HEK293 (cell line): ENCODE measurements around the gene CCDC136.

Source experiments
- GFI1B ChIP-seq: fragments of 450-650 bp; formaldehyde crosslinking; IDR thresholded peaks from 2 replicates; pipeline ENCODE4 v1.5.1; 2016; ENCODE audit warnings: missing biosample characterization, missing genetic modification characterization
- GLI4 ChIP-seq: fragments of 450-650 bp; formaldehyde crosslinking; IDR thresholded peaks from 2 replicates; pipeline ENCODE4 v1.5.1; 2016; ENCODE audit warnings: missing biosample characterization, missing genetic modification characterization
- KLF1 ChIP-seq: fragments of 450-650 bp; formaldehyde crosslinking; IDR thresholded peaks from 2 replicates; pipeline ENCODE4 v1.5.1; 2016; ENCODE audit warnings: missing biosample characterization, missing genetic modification characterization
- KLF17 ChIP-seq: fragments of 450-650 bp; formaldehyde crosslinking; IDR thresholded peaks from 2 replicates; pipeline ENCODE4 v1.5.1; 2016; ENCODE audit warnings: missing biosample characterization, missing genetic modification characterization
- KLF8 ChIP-seq: fragments of 450-650 bp; formaldehyde crosslinking; IDR thresholded peaks from 2 replicates; pipeline ENCODE4 v1.5.1; 2016; ENCODE audit warnings: missing biosample characterization, missing genetic modification characterization
- PATZ1 ChIP-seq: fragments of 450-650 bp; formaldehyde crosslinking; IDR thresholded peaks from 2 replicates; pipeline ENCODE4 v1.5.1; 2016; ENCODE audit warnings: missing biosample characterization, missing genetic modification characterization
- SETDB1 ChIP-seq: IDR thresholded peaks from one replicate; pipeline ENCODE4 v1.6.1; 2017; ENCODE audit warnings: mild to moderate bottlenecking, low read length, moderate library complexity, mixed read lengths; ENCODE audit not compliant: insufficient read length
- SP7 ChIP-seq: fragments of 450-650 bp; formaldehyde crosslinking; IDR thresholded peaks from 2 replicates; pipeline ENCODE4 v1.5.1; 2016; ENCODE audit warnings: missing biosample characterization, missing genetic modification characterization
- WT1 ChIP-seq: fragments of 450-650 bp; formaldehyde crosslinking; IDR thresholded peaks from 2 replicates; pipeline ENCODE4 v1.5.1; 2016; ENCODE audit warnings: missing biosample characterization, missing genetic modification characterization
- YY2 ChIP-seq: fragments of 450-650 bp; formaldehyde crosslinking; IDR thresholded peaks from 2 replicates; pipeline ENCODE4 v1.5.1; 2016; ENCODE audit warnings: missing biosample characterization, missing genetic modification characterization
- ZBTB17 ChIP-seq: fragments of 450-650 bp; formaldehyde crosslinking; IDR thresholded peaks from 2 replicates; pipeline ENCODE4 v1.5.1; 2016; ENCODE audit warnings: missing biosample characterization, missing genetic modification characterization
- ZBTB20 ChIP-seq: fragments of 450-650 bp; formaldehyde crosslinking; IDR thresholded peaks from 2 replicates; pipeline ENCODE4 v1.5.1; 2016; ENCODE audit warnings: missing biosample characterization, missing genetic modification characterization
- ZBTB21 ChIP-seq: fragments of 450-650 bp; formaldehyde crosslinking; IDR thresholded peaks from 2 replicates; pipeline ENCODE4 v1.5.1; 2017; ENCODE audit warnings: missing biosample characterization, missing genetic modification characterization
- ZBTB48 ChIP-seq: fragments of 450-650 bp; formaldehyde crosslinking; IDR thresholded peaks from 2 replicates; pipeline ENCODE4 v1.5.1; 2016; ENCODE audit warnings: missing biosample characterization, missing genetic modification characterization
- ZEB2 ChIP-seq: fragments of 450-650 bp; formaldehyde crosslinking; IDR thresholded peaks from 2 replicates; pipeline ENCODE4 v1.5.1; 2016; ENCODE audit warnings: missing biosample characterization, missing genetic modification characterization
- ZIC2 ChIP-seq: fragments of 450-650 bp; formaldehyde crosslinking; IDR thresholded peaks from 2 replicates; pipeline ENCODE4 v1.5.1; 2016; ENCODE audit warnings: missing biosample characterization, missing genetic modification characterization
- ZNF114 ChIP-seq: fragments of 450-650 bp; formaldehyde crosslinking; IDR thresholded peaks from 2 replicates; pipeline ENCODE4 v1.5.0; 2017; ENCODE audit warnings: missing biosample characterization, missing genetic modification characterization
- ZNF26 ChIP-seq: fragments of 450-650 bp; formaldehyde crosslinking; IDR thresholded peaks from 2 replicates; pipeline ENCODE4 v1.5.1; 2016; ENCODE audit warnings: missing biosample characterization, missing genetic modification characterization
- ZNF311 ChIP-seq: fragments of 450-650 bp; formaldehyde crosslinking; IDR thresholded peaks from 2 replicates; pipeline ENCODE4 v1.5.1; 2017; ENCODE audit warnings: missing biosample characterization, missing genetic modification characterization, borderline replicate concordance
- ZNF350 ChIP-seq: fragments of 450-650 bp; formaldehyde crosslinking; IDR thresholded peaks from 2 replicates; pipeline ENCODE4 v1.5.0; 2017; ENCODE audit warnings: missing biosample characterization, mild to moderate bottlenecking, missing genetic modification characterization
- ZNF394 ChIP-seq: fragments of 450-650 bp; formaldehyde crosslinking; IDR thresholded peaks from 2 replicates; pipeline ENCODE4 v1.5.1; 2016; ENCODE audit warnings: missing biosample characterization, missing genetic modification characterization, mild to moderate bottlenecking, moderate library complexity, borderline replicate concordance
- ZNF501 ChIP-seq: fragments of 450-650 bp; formaldehyde crosslinking; IDR thresholded peaks from 2 replicates; pipeline ENCODE4 v1.5.1; 2016; ENCODE audit warnings: missing biosample characterization, missing genetic modification characterization
- ZNF514 ChIP-seq: fragments of 450-650 bp; formaldehyde crosslinking; IDR thresholded peaks from 2 replicates; pipeline ENCODE4 v1.5.1; 2016; ENCODE audit warnings: missing biosample characterization, missing genetic modification characterization
- ZNF610 ChIP-seq: fragments of 450-650 bp; formaldehyde crosslinking; IDR thresholded peaks from 2 replicates; pipeline ENCODE4 v1.5.1; 2016; ENCODE audit warnings: missing biosample characterization, missing genetic modification characterization, borderline replicate concordance
- ZNF785 ChIP-seq: fragments of 450-650 bp; formaldehyde crosslinking; IDR thresholded peaks from 2 replicates; pipeline ENCODE4 v1.5.1; 2016; ENCODE audit warnings: missing biosample characterization, missing genetic modification characterization
- ZSCAN30 ChIP-seq: fragments of 450-650 bp; IDR thresholded peaks from 2 replicates; pipeline ENCODE4 v1.5.1; 2018; ENCODE audit warnings: missing biosample characterization, mild to moderate bottlenecking, missing genetic modification characterization, moderate library complexity
- ZXDB ChIP-seq: fragments of 450-650 bp; formaldehyde crosslinking; IDR thresholded peaks from 2 replicates; pipeline ENCODE4 v1.5.1; 2016; ENCODE audit warnings: missing biosample characterization, missing genetic modification characterization
- TF ChIP-seq, protein P1 (sequence below): fragments of 450-650 bp; formaldehyde crosslinking; IDR thresholded peaks from 2 replicates; pipeline ENCODE4 v1.5.1; 2016; ENCODE audit warnings: missing biosample characterization, missing genetic modification characterization
- TF ChIP-seq, protein P2 (sequence below): fragments of 450-650 bp; formaldehyde crosslinking; IDR thresholded peaks from 2 replicates; pipeline ENCODE4 v1.5.1; 2017; ENCODE audit warnings: missing biosample characterization, mild to moderate bottlenecking, missing genetic modification characterization, moderate library complexity
- TF ChIP-seq, protein P3 (sequence below): fragments of 450-650 bp; formaldehyde crosslinking; IDR thresholded peaks from 2 replicates; pipeline ENCODE4 v1.5.1; 2017; ENCODE audit warnings: missing biosample characterization, missing genetic modification characterization

Gene CCDC136

DNA sequence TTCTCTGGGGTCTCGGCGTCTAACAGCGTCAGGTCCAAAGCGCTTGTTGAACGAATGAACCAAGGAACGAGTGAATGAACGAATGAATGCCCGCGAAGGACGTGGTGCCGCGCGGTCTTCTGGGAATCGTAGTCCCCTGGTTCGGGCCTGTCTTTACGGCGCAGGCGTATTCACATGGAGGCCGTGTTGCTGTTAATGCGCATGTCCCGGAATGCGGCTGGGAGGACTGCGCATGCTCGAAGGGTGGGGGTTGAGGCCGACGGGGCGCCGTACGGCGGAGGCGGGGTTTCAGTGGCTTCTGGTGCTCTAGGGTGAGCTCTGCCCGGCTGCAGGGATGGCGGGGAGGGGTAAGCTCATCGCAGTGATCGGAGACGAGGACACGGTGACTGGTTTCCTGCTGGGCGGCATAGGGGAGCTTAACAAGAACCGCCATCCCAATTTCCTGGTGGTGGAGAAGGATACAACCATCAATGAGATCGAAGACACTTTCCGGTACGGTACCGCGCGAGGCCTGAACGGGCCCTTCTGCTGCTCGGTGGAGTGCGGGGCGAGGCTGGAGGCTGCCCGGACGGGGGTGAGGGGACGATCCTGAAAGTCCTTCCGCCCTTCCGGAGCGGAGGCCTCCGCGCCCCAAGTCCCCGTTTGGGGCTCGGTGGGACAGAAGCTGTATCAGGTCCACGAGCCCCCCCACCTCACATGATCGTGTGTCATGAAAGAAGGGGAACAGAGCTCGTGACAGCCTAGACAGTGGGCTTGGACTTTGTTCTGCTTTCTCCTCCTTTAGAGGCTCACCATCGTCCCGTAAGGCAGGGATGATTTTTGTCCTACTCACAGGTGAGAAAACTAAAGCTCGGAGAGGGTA lies 71.0 kb downstream of the CCDC136 start, which contains the start of gene ATP6V1F (continued):
- TF ChIP-seq ZNF610 (tag by site-specific recombination): peak; percentile 66; the same call in 1 of the 2 replicates
- TF ChIP-seq ZXDB (tag by site-specific recombination): peak; percentile 79; the same call in 1 of the 2 replicates
- TF ChIP-seq ZSCAN30 (tag by site-specific recombination): 0 out of 2 replicates have a peak, but pooled peaks have one; percentile 39
- TF ChIP-seq ZNF26 (tag by site-specific recombination): no peak
- peak; percentile 76; the same call in 1 of the 2 replicates for TF ChIP-seq ZNF394 (tag by site-specific recombination)
- peak; percentile 90 for TF ChIP-seq PATZ1 (tag by site-specific recombination)
- no peak for TF ChIP-seq ZNF114 (tag by site-specific recombination)
- TF ChIP-seq, protein P1, sequence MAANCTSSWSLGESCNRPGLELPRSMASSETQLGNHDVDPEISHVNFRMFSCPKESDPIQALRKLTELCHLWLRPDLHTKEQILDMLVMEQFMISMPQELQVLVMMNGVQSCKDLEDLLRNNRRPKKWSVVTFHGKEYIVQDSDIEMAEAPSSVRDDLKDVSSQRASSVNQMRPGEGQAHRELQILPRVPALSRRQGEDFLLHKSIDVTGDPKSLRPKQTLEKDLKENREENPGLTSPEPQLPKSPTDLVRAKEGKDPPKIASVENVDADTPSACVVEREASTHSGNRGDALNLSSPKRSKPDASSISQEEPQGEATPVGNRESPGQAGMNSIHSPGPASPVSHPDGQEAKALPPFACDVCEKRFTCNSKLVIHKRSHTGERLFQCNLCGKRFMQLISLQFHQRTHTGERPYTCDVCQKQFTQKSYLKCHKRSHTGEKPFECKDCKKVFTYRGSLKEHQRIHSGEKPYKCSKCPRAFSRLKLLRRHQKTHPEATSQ (tag by site-specific recombination): no peak; the same call in 1 of the 2 replicates
- 0 out of 2 replicates have a peak, but pooled peaks have one; percentile 41 for TF ChIP-seq KLF1 (tag by site-specific recombination)
- TF ChIP-seq GFI1B (tag by site-specific recombination): no peak
- TF ChIP-seq ZNF311 (tag by site-specific recombination): no peak
- peak; percentile 96 for TF ChIP-seq ZBTB20 (tag by site-specific recombination)
- no peak for TF ChIP-seq SETDB1
- peak; percentile 79 for TF ChIP-seq KLF8 (tag by site-specific recombination)
- TF ChIP-seq, protein P2, sequence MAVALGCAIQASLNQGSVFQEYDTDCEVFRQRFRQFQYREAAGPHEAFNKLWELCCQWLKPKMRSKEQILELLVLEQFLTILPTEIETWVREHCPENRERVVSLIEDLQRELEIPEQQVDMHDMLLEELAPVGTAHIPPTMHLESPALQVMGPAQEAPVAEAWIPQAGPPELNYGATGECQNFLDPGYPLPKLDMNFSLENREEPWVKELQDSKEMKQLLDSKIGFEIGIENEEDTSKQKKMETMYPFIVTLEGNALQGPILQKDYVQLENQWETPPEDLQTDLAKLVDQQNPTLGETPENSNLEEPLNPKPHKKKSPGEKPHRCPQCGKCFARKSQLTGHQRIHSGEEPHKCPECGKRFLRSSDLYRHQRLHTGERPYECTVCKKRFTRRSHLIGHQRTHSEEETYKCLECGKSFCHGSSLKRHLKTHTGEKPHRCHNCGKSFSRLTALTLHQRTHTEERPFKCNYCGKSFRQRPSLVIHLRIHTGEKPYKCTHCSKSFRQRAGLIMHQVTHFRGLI (tag by site-specific recombination): 0 out of 2 replicates have a peak, but pooled peaks have one; percentile 27
- TF ChIP-seq GLI4: 0 out of 2 replicates have a peak, but pooled peaks have one; percentile 26
- peak; percentile 10; the same call in 1 of the 2 replicates for TF ChIP-seq WT1
- no peak for TF ChIP-seq ZNF350 (tag by site-specific recombination)
- no peak for TF ChIP-seq ZNF514 (tag by site-specific recombination)
- TF ChIP-seq ZBTB21 (tag by site-specific recombination): peak; percentile 42; the same call in 1 of the 2 replicates
- peak; percentile 96 for TF ChIP-seq ZNF501
- TF ChIP-seq, protein P3, sequence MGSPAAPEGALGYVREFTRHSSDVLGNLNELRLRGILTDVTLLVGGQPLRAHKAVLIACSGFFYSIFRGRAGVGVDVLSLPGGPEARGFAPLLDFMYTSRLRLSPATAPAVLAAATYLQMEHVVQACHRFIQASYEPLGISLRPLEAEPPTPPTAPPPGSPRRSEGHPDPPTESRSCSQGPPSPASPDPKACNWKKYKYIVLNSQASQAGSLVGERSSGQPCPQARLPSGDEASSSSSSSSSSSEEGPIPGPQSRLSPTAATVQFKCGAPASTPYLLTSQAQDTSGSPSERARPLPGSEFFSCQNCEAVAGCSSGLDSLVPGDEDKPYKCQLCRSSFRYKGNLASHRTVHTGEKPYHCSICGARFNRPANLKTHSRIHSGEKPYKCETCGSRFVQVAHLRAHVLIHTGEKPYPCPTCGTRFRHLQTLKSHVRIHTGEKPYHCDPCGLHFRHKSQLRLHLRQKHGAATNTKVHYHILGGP (tag by site-specific recombination): no peak
- TF ChIP-seq ZBTB17 (tag by site-specific recombination): peak; percentile 91
- peak; percentile 54; the same call in 1 of the 2 replicates for TF ChIP-seq KLF17 (tag by site-specific recombination)
- TF ChIP-seq SP7 (tag by site-specific recombination): peak; percentile 63; the same call in 1 of the 2 replicates
- TF ChIP-seq ZIC2: peak; percentile 61
- TF ChIP-seq YY2: peak; percentile 85
- TF ChIP-seq ZEB2 (tag by site-specific recombination): peak; percentile 73
- TF ChIP-seq ZNF785: no peak
- TF ChIP-seq ZBTB48 (tag by site-specific recombination): peak; percentile 86; the same call in 1 of the 2 replicates
